HepG2 (cell line): ENCODE measurements around the gene OR8H2. TPM values are rescaled to one million over a fixed set of nuclear protein-coding genes. Genes with fewer than 3 reads are reported as not detected.

Experiments
- ATAC-seq: fragments of 200-7000 bp; cut with Tn5 transposase; 3 replicates; pipeline ENCODE4 v1.9.1; 2020; ENCODE audit warnings: mild to moderate bottlenecking, moderate library complexity
- BruUV-seq: library from RNA; stranded (reverse); fragments of 400-500 nt; replicated peaks from 2 replicates; lab custom pipeline; 2021; lab: Mats Ljungman, UMichigan
- CTCF ChIA-PET: fragments of 300-600 bp; formaldehyde crosslinking; extraction: SDS; loops from one replicate; lab custom pipeline; 2021; ENCODE audit warnings: low total read pairs, inconsistent platforms, low intra/inter-chr PET ratio; lab: Yijun Ruan, JAX
- POLR2A ChIA-PET: fragments of 350-600 bp; sonication (Branson Sonifier 250); formaldehyde crosslinking; loops from one replicate; lab custom pipeline; 2020; ENCODE audit warnings: antibody characterized with exemption, inconsistent platforms; lab: Yijun Ruan, JAX
- DNase-seq: peaks from one replicate; pipeline ENCODE4 v3.0.0-alpha.2; 2015; ENCODE audit warnings: low spot score
- FAIRE-seq: peaks from 3 replicates; lab custom pipeline; 2011; peaks lifted over from hg19 to GRCh38; lab: Jason Lieb, UNC
- H2AFZ ChIP-seq: one replicate; pipeline ENCODE4 v1.6.1; 2011; ENCODE audit warnings: low read length, inconsistent platforms
- H3K27ac ChIP-seq: fragments of 300-600 bp; 3 replicates; pipeline ENCODE4 v1.8.0; 2011; ENCODE audit warnings: mixed run types, mild to moderate bottlenecking, mixed read lengths, low read length, inconsistent platforms; ENCODE audit not compliant: insufficient read depth; ENCODE audit errors: extremely low read length
- H3K27me3 ChIP-seq, 2 experiments: fragments of 200-600 bp in 1 of 2; 2 replicates in 1 of 2; 3 replicates in 1 of 2; pipeline versions ENCODE4 v1.6.0 to v1.8.0; 2011; ENCODE audit warnings: low read length in 2 of 2, mild to moderate bottlenecking in 2 of 2, moderate library complexity in 2 of 2, inconsistent platforms in 1 of 2; ENCODE audit not compliant: insufficient read depth in 2 of 2, control insufficient read depth in 1 of 2
- H3K36me3 ChIP-seq, 2 experiments: fragments of 200-600 bp in 1 of 2; replicated peaks in 1 of 2; 2 replicates in 1 of 2; 3 replicates in 1 of 2; pipeline versions ENCODE4 v1.5.1 to v1.8.0; 2011; ENCODE audit warnings: low read length in 2 of 2, inconsistent platforms in 1 of 2; ENCODE audit not compliant: insufficient read depth in 2 of 2, control insufficient read depth in 1 of 2
- H3K4me1 ChIP-seq: 2 replicates; pipeline ENCODE4 v1.5.1; 2012; ENCODE audit warnings: low read length, inconsistent platforms; ENCODE audit not compliant: insufficient read depth
- H3K4me2 ChIP-seq: 2 replicates; pipeline ENCODE4 v1.6.0; 2011; ENCODE audit warnings: low read depth, low read length, inconsistent platforms
- H3K4me3 ChIP-seq, 3 experiments: fragments of 200-600 bp in 1 of 3; sonication (generic), shearing (Covaris generic) in 1 of 3; replicated peaks in 1 of 3; 2 replicates each; pipeline ENCODE4 v1.5.1; 2011 to 2016; ENCODE audit warnings: low read length in 3 of 3, inconsistent platforms in 2 of 3, low read depth in 2 of 3, mild to moderate bottlenecking in 2 of 3, control low read depth in 1 of 3, mixed read lengths in 1 of 3; ENCODE audit not compliant: insufficient read depth in 1 of 3
- H3K79me2 ChIP-seq: one replicate; pipeline ENCODE4 v1.6.1; 2011; ENCODE audit warnings: low read length, inconsistent platforms; ENCODE audit not compliant: insufficient read depth
- H3K9ac ChIP-seq: 2 replicates; pipeline ENCODE4 v1.6.0; 2011; ENCODE audit warnings: mild to moderate bottlenecking, low read depth, low read length, inconsistent platforms; ENCODE audit not compliant: insufficient read depth
- H3K9me3 ChIP-seq: 2 replicates; pipeline ENCODE4 v1.5.1; 2012; ENCODE audit warnings: mild to moderate bottlenecking, low read length
- H4K20me1 ChIP-seq: 2 replicates; pipeline ENCODE4 v1.6.0; 2011; ENCODE audit warnings: inconsistent platforms, mild to moderate bottlenecking, low read length, moderate library complexity; ENCODE audit not compliant: insufficient read depth
- BCL6 ChIP-seq: IDR thresholded peaks from 2 replicates; pipeline ENCODE4 v1.6.1; 2016; ENCODE audit warnings: missing genetic modification reagents, missing compliant biosample characterization
- FOSL1 ChIP-seq: sonication (generic); formaldehyde crosslinking; IDR thresholded peaks from 2 replicates; pipeline ENCODE4 v1.9.0; 2021; ENCODE audit warnings: missing genetic modification reagents, borderline replicate concordance
- MAFF ChIP-seq: IDR thresholded peaks from 2 replicates; pipeline ENCODE4 v1.6.1; 2011; ENCODE audit warnings: low read depth, low read length, improper control_type of control experiment
- MAFK ChIP-seq, 2 experiments: IDR thresholded peaks in 1 of 2; conservative IDR thresholded peaks in 1 of 2; 2 replicates each; pipeline ENCODE4 v1.6.1; 2011; ENCODE audit warnings: improper control_type of control experiment in 2 of 2, low read length in 2 of 2
- MTA3 ChIP-seq: sonication (generic); formaldehyde crosslinking; IDR thresholded peaks from 2 replicates; pipeline ENCODE4 v1.4.0; 2020; ENCODE audit warnings: missing genetic modification reagents
- NFIC ChIP-seq: IDR thresholded peaks from 2 replicates; pipeline ENCODE4 v1.6.1; 2012; ENCODE audit warnings: mild to moderate bottlenecking, low read length, inconsistent platforms
- PAF1 ChIP-seq: IDR thresholded peaks from 2 replicates; pipeline ENCODE4 v1.6.1; 2016; ENCODE audit warnings: missing genetic modification reagents, missing compliant biosample characterization
- WGBS: methylation state at CpG from one replicate; pipeline ENCODE4 v1.1.6; 2017; ENCODE audit warnings: low lambda C conversion rate; 5-methylcytosine and 5-hydroxymethylcytosine counted together
- in situ Hi-C: cut with HindIII; loops from 2 replicates; pipeline ENCODE4 v1.10.0; 2017; ENCODE audit warnings: low pct_unique_long_range_greater_than_20kb; ENCODE audit not compliant: extremely low pct_ligation_motif_present
- intact Hi-C: fragments of 100-400 bp; cut with micrococcal nuclease; formaldehyde crosslinking; loops from one replicate; pipeline ENCODE4 v1.10.0; 2022; ENCODE audit not compliant: unreplicated experiment
- polyA plus RNA-seq, 8 experiments: library from polyadenylated mRNA; depleted of rRNA in 3 of 8; stranded (reverse) in 7 of 8; unstranded in 1 of 8; fragments of >200 nt; fragmentation: Illumina TruSeq in 4 of 8; extraction: Trizol in 4 of 8; gene quantifications; 2 replicates each; pipeline versions ENCODE4 v1.2.1 to v1.2.3, GENCODE V29; 2011 to 2016; ENCODE audit warnings: low read depth in 4 of 8, missing spikeins in 1 of 8, mixed read lengths in 1 of 8; ENCODE audit not compliant: insufficient read depth in 1 of 8
- total RNA-seq, 5 experiments: library from RNA; depleted of rRNA; stranded (reverse); fragments of >200 nt; fragmentation: Illumina TruSeq; extraction: Trizol; gene quantifications; 2 replicates each; pipeline ENCODE4 v1.2.3, GENCODE V29; 2016; ENCODE audit warnings: low read depth in 1 of 5
- TF ChIP-seq, protein P1 (sequence below): sonication (generic); formaldehyde crosslinking; IDR thresholded peaks from 2 replicates; pipeline ENCODE4 v1.4.0; 2020; ENCODE audit warnings: missing genetic modification reagents
- TF ChIP-seq, protein P2 (sequence below): sonication (generic); formaldehyde crosslinking; IDR thresholded peaks from 2 replicates; pipeline ENCODE4 v1.4.0; 2020; ENCODE audit warnings: missing genetic modification reagents, mild to moderate bottlenecking, borderline replicate concordance

Gene OR8H2
- total and polyA plus RNA-seq, 2 of the 13 experiments (the other 11 are each of a cell fraction or from before 2014, with no cell fraction given): not detected

GRCh38 chr11:56151376-56151775 lies 47.9 kb downstream of the OR8H2 start:
- no peaks in the 10 kb centered on the region for H3K36me3 ChIP-seq
- WGBS: 8% methylated on average over 1 of the region's 1 CpG
- H3K4me1 ChIP-seq: no peaks in the 10 kb centered on the region
- ATAC-seq: no peak
- no peaks in the 10 kb centered on the region for H3K79me2 ChIP-seq
- H2AFZ ChIP-seq: no peak overlapping the region
- no peaks in the 10 kb centered on the region for H4K20me1 ChIP-seq
- in situ Hi-C loops (no loop called here), intact Hi-C loops (loop anchor here (10.0 kb wide), 1 partner anchor 53 kb away; no protein-coding TSS in a partner anchor)
- no peaks in the 10 kb centered on the region for H3K27me3 ChIP-seq
- POLR2A ChIA-PET: no interaction called here
- CTCF ChIA-PET: no interaction called here
- DNase-seq: no peak
- H3K9me3 ChIP-seq: peaks cover 87% of the 10 kb centered on the region
- H3K4me2 ChIP-seq: no peak overlapping the region
- no peak overlapping the region for H3K9ac ChIP-seq
- no peak overlapping the region for H3K4me3 ChIP-seq
- no peak overlapping the region for H3K27ac ChIP-seq
- FAIRE-seq: no peak
- BruUV-seq: no TSS peak
- TF ChIP-seq NFIC (no peak), BCL6 (no peak), FOSL1 (no peak), MTA3 (no peak)
- TF ChIP-seq, protein P1, sequence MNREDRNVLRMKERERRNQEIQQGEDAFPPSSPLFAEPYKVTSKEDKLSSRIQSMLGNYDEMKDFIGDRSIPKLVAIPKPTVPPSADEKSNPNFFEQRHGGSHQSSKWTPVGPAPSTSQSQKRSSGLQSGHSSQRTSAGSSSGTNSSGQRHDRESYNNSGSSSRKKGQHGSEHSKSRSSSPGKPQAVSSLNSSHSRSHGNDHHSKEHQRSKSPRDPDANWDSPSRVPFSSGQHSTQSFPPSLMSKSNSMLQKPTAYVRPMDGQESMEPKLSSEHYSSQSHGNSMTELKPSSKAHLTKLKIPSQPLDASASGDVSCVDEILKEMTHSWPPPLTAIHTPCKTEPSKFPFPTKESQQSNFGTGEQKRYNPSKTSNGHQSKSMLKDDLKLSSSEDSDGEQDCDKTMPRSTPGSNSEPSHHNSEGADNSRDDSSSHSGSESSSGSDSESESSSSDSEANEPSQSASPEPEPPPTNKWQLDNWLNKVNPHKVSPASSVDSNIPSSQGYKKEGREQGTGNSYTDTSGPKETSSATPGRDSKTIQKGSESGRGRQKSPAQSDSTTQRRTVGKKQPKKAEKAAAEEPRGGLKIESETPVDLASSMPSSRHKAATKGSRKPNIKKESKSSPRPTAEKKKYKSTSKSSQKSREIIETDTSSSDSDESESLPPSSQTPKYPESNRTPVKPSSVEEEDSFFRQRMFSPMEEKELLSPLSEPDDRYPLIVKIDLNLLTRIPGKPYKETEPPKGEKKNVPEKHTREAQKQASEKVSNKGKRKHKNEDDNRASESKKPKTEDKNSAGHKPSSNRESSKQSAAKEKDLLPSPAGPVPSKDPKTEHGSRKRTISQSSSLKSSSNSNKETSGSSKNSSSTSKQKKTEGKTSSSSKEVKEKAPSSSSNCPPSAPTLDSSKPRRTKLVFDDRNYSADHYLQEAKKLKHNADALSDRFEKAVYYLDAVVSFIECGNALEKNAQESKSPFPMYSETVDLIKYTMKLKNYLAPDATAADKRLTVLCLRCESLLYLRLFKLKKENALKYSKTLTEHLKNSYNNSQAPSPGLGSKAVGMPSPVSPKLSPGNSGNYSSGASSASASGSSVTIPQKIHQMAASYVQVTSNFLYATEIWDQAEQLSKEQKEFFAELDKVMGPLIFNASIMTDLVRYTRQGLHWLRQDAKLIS: no peak
- TF ChIP-seq, all 625 proteins: peak for 0

DNA sequence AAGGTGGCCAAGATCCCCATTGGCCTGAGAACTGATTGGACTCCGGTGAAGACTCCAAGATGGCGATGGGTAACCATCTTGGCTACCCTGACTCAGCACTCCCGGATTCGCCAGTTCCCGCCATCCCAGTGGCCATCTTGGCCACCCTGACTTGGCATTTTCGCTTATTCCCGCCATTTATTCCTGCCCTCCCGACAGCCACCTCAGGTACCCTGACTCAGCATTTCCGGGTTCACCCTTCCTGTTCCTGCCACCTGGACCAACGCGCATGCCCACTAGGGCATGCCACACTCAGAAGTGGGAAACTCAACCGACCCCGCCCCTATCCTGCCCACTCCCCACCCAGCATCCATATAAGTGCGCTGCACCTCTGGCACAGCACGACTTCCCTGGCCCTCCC lies 48.8 kb downstream of the OR8H2 start:
- TF ChIP-seq PAF1 (CRISPR knock-in tag): no peak
- TF ChIP-seq MAFK (conservative IDR thresholded peaks at IDR 0.05 in 1 of 2, IDR thresholded peaks at IDR 0.05 in 1 of 2; ENCODE audit: low read length in 2 of 2): peak; percentile 56 to 85; a peak in 3 of 4 replicates
- peak; percentile 71 for TF ChIP-seq MAFF
- TF ChIP-seq, protein P2, sequence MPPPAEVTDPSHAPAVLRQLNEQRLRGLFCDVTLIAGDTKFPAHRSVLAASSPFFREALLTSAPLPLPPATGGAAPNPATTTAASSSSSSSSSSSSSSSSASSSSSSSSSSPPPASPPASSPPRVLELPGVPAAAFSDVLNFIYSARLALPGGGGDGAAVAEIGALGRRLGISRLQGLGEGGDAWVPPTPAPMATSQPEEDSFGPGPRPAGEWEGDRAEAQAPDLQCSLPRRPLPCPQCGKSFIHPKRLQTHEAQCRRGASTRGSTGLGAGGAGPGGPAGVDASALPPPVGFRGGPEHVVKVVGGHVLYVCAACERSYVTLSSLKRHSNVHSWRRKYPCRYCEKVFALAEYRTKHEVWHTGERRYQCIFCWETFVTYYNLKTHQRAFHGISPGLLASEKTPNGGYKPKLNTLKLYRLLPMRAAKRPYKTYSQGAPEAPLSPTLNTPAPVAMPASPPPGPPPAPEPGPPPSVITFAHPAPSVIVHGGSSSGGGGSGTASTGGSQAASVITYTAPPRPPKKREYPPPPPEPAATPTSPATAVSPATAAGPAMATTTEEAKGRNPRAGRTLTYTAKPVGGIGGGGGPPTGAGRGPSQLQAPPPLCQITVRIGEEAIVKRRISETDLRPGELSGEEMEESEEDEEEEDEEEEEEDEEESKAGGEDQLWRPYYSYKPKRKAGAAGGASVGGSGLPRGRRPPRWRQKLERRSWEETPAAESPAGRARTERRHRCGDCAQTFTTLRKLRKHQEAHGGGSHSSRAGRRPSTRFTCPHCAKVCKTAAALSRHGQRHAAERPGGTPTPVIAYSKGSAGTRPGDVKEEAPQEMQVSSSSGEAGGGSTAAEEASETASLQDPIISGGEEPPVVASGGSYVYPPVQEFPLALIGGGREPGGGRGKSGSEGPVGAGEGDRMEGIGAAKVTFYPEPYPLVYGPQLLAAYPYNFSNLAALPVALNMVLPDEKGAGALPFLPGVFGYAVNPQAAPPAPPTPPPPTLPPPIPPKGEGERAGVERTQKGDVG: no peak
- DNase-seq: no peak
- no peak overlapping the region for H3K9ac ChIP-seq
- H3K9me3 ChIP-seq: peaks cover 84% of the 10 kb centered on the region
- no peak for FAIRE-seq
- H3K4me1 ChIP-seq: no peaks in the 10 kb centered on the region
- ChIA-PET CTCF (no interaction called here), POLR2A (no interaction called here)
- no peak for ATAC-seq
- no peak overlapping the region for H3K4me2 ChIP-seq
- in situ Hi-C loops: no loop called here
- no peaks in the 10 kb centered on the region for H4K20me1 ChIP-seq
- H3K27ac ChIP-seq: no peak overlapping the region
- H2AFZ ChIP-seq: no peak overlapping the region
- no peaks in the 10 kb centered on the region for H3K27me3 ChIP-seq
- no TSS peak for BruUV-seq
- H3K79me2 ChIP-seq: no peaks in the 10 kb centered on the region
- WGBS: 47% methylated on average over 13 of the region's 15 CpGs
- H3K36me3 ChIP-seq: no peaks in the 10 kb centered on the region
- no peak overlapping the region for H3K4me3 ChIP-seq
- intact Hi-C loops: loop anchor here (10.0 kb wide), 1 partner anchor 52 kb away; no protein-coding TSS in a partner anchor
